Measurements from ENCODE around the gene ABCF2.

The ABCF2 gene

DNA sequence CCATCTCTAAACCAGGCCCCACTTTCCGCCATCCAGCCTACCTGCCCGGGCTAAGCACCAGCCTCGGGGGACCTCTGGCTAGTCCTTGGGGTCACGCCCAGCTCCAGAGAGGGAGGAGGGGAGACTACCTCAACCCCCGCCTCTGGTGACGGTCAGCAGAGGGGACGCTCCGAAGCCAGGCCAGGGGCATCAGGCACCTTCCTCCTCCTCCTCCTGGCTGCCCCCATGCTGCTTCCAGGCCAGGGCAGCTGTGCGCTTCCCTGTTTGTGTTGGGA, 25.5 kb upstream of the ABCF2 start:
- DNase-seq = no peak

- DNase-seq = no peak
Observed at GRCh38 chr7:151251689-151252560, 24.9 kb upstream of the ABCF2 start.

GRCh38 chr7:151251328-151251688, 24.3 kb upstream of the ABCF2 start:
- DNase-seq = no peak

DNA sequence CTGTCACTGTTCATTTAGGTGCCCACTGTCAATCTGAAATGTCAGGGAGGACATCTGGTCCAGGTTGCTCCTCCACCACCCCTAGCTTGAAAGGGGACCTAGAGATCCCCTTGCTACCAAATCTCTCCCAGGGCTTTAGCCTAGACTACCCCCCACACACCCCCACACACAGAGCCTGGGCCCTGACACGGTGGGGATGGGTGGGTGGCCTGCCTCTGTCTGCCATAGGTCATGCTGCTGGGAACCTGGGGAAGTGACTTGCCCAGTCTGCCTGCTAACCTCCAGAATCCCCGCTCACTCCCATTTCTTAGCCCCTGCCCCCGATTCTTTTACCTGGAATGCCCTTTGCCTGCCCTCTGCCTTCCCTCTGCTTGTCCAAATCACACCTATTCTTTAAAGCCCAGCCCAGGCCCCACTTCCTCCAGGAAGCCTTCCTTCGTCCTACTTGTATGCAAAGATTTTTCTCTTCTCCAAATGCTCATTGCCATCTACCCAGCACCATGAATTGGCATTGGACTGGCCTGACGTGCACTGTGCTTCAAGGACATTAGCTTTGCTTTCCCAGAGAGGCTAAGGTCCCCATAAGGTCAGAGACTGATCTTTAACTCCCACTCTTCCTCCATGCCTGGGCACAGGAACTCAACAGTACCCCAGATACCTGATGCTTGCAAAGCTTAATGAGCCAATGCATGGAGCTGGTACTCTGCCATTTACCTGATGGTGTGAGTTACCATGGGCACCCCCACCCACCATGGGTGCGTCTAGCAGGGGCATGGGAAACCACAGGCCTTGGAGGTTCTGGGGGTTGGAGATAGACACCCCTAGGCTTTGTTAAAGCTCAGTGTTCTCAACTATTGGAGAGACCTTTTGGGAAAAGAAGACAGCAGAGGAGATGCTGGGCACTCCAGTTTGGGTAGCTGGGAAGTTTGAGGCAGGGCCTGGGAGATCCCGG, 23.5 kb upstream of the ABCF2 start:
- no peak for DNase-seq

- DNase-seq = no peak
Observed at GRCh38 chr7:151249732-151250072, 22.7 kb upstream of the ABCF2 start.

DNA sequence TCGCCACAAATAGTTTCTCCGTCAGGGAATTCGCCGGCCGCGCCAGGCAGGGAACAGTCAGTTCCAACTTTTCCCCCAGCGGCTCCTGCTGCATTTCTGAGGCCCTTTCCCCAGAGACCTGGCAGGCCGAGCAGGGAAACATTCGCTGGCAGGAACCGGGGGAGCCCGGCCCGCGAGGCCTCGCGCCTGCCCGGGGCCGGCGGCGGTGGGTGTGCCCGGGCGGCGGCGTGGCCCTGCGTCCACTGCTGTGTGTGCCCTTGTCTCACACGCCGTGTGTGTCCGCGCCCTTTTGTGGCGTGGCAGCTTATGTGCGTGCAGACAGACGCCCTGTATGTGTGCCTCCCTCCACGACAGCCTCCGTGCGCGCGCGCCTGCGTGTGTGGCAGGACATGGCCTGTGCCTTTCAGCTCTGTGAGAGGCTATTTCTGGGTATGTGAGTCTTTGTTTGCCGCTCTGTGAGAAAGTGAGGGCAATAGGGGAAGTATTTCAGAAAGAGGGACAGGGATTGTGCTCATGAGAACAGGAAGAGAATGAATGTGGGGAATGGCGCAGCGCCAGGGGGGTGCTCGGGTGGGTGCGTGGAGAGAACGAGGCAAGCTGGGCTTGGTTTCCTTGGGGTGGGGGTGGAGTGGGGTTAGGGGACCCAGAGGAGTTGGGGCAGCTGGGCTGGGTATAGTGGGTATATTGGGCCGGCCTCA, 22.2 kb upstream of the ABCF2 start:
- peak; percentile 26 for DNase-seq

GRCh38 chr7:151248346-151249033, 21.5 kb upstream of the ABCF2 start, which contains the start of gene SMARCD3:
TSS of gene SMARCD3 (minus strand) at chr7:151248694. CDS start at chr7:151248562, 132 bp downstream.
- no peak for DNase-seq

DNA sequence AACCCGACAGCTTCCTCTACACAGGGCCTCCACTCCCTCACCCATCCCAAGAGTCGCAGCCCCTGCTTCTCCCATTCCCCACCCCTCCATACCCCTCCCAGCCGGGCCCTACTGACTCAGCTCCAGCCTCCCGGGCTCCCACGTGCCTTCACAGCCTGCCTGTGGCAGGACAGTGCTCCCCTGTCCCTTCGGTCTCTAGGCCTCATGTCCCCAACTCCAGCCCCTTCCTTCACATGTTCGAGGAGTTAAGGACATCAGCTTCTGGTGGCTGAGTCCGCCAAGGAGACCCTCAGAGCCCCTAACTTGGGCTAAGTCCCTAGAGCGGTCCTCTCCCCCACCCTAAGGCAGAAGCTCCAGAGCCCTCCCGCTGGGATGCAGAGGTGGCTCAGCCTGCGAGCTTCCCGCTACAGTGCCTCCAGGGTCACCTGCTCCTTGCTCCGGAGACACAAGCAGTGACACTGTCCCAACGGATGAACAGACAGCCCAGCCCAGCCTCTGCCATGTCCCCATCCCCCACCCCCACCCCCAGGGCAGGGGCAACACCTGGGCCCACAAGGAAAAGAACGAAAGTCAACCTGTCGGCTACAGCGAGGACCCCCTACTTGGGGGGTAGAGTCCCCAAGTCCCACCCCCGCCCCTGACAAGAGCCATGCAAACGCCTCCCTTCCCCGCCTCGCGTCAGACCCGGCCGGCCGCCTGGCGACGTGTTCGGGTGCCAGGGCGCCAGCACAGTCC, 20.8 kb upstream of the ABCF2 start:
- DNase-seq = no peak

DNA sequence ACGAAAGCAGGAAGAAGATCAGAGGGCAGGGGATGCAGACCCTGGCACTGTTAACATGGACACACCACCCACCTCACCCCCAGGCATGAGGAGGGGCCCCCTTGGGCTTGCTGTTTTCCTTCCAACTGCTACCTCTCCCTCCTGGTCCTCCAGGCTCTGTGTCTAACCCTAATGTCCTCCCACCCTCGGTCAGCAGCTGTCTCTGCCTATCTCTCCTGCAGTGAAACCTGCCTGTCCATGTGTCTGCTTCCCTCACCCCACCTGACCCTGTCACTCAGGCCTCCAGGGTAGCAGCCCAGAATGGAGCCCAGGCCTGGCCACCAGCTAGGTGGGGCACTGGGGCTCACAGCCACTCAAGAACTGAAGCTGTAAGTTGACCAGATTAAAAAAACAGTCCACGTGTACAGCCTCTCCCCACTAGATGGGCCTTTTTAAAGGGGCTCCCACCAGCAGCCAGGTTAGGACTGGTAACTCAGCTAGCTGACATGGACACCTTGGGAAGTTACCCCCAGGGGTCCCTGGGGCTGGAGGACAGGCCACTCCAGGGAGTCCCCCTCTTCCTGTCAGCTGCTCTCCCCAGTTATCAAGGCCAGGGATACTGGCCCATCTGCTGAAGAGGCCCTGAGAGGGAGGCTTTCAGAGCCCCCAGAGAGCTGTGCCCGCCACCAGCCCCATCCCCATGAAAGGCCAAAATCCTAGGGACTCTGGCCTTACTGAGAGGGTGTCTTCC, 20.0 kb upstream of the ABCF2 start:
- DNase-seq = no peak

DNA sequence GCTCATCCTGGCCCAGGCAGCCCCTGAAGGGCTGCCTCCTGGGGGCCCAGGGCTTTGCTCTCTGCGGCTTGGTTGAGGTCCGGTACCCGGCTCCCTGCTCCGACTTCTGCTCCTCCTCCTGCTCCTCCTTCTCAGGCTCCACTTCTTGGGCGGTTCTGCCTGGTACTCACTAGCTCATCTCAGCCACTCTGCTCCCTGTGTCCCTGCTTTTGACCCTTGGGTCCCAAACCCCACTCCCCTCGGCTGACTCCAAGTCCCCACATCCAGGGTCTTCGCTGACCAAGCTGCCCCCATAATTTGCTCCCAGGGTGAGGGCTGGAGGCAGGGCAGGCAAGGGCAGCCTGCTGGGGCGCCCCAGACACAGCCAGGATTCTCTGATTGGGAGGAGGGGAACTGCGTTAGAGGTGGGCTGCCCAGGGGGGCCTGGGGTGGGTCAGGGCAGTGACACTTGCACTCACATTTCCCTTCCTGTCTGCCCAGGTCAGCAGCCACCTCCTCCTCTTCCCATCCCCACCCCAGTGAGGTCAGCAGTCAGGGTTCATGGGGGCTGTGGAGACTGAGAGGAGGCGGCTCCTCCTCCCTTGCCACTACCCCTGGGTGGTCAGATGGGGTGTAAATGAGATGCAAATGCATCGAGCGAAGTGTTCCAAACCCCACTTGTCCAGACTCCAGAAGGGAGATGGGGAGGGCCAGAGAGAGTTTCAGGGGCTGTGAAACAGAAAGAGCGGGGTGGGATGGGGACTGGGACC, 19.3 kb upstream of the ABCF2 start:
- DNase-seq = no peak

DNA sequence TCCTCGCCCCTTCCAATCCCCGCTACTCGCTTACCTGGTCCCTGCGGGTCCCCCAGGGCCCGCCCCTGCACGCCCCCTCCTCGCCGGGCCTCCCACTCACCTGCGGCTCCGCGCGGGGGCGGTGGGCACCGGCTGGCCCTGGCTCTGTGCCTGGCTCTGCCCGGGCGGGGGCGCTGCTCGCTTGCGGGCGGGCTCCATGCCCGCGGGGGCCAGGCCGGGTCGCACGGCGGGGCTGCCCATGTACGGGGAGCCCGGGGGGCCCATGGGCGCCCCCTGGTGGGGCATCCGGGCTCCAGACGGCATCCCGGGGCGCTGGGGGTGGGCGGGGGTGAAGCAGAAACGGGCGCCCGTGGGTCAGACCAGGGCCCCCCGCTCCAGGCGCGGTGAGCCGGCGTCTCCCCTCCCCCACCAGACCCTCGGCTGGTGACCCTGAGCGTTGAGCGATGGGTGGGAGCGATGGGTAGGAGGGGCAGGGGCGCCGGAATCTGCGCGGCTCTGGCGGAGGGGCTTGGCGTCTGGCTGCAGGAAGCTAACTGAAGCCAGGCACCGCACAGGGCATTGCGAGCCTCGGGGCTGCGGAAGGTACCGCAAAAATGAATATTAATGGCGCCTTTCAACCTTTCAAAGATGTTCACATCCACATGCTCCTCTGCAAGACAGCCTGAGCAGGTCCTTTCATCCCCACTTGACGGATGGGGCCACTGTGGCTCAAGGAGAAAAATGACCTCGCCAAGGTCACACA, 18.5 kb upstream of the ABCF2 start:
- peak; percentile 62 for DNase-seq

DNA sequence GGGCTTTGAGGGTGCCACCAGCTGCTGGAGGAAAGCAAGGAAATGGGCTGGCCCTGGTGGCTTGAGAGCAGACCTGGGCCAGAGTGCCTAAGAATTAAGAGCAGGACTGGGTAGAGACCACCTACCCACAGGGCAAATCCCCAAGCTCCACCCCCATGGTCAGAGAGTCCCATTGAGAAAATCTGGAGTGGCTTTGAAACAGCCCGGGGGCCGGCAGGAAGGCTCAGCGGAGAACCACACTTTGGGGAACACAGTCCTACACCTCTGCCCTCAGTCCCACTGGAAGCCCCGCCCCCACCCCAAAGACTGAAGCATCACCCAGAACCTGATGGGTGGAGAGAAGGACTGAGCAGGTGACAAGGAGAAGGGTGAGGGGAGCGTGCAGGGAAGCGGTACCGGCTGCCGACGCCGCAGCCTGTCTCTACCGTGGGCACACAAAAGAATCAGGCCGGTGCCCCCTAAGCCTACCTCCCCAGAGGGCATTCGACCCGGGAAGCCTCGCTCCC, 17.9 kb upstream of the ABCF2 start:
- DNase-seq = no peak

GRCh38 chr7:151244196-151244840, 17.3 kb upstream of the ABCF2 start:
- peak; percentile 48 for DNase-seq

DNA sequence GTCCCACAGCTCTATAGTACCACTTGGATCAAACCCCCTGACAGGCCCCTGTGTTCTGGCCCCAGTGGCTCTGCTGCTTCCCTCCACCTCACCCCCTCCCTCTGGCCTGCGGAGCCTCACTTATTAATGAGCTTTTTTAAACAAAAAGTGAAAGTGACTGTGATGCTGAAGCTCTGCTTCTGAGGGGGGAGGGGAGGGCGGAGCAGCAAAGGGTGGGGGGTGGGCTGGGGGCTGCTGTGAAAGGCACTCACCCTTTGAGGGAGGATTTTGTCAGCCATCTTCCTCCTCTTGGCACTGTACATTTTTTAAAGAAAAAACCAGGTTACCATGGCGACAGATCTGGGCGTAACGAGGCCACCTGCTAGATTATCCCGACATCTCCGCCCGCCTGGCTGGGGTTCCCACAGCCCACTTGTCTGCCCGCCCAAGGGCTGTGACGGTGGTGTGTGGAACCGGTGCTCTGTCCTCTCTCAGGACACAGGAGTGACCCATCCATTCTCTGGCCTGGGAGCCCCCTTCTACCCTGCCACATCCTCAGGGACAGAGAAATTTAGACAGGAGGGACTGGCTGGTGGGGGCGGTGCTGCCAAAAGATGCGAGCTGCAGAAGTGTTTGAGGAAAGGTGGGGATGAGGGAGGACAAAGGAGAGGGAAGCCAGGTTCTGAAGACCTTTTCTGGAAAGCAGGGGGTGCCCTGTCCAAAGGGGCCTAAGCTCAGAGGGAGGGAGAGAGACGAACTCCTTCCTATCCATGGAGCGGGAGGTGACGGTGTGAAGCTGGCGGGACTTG, 16.6 kb upstream of the ABCF2 start:
- peak; percentile 70 for DNase-seq

- no peak for DNase-seq
Observed at GRCh38 chr7:151243045-151243349, 16.0 kb upstream of the ABCF2 start.

DNA sequence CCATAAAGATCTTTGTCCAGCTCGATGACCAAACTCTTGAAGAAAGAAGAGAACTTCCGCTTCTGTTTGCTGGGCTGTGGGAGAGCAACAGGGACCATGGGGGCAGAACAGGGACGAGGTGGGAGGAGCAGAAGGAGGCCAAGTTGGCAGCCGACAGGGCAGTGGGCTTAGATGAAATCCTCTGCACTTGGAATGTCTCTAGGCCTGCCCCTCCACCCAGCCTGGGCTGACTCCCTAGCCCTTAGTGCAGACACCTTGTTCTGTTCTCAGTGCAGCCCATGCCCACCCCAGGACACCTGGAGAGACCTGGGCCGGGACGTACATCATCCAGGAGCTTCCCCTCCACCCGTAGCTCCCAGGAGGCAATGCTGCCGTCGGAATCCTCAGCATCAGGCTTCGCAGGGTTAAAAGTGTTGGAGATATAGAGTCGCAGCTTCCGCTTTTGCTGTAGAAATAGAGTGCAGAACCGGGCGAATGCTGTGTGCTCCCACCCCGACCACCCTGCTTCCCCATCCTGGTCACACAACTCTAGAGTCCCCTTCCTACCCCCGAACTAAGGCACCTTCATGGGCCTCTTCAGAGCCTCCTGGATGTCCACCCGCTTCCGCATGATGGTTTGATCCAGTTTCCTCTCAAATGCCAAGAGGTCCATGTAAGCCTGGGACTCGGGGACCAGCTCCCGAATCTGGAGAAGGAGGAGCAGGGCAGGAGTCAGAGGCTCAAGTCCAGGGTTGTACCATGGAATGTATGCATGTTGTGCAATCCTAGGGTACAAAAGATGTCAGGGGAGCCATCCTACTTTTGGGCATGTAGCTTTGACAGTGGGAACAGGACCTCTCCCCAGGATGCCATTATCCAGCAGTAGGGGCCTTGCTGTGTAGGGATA, 15.4 kb upstream of the ABCF2 start:
- DNase-seq = no peak

DNA sequence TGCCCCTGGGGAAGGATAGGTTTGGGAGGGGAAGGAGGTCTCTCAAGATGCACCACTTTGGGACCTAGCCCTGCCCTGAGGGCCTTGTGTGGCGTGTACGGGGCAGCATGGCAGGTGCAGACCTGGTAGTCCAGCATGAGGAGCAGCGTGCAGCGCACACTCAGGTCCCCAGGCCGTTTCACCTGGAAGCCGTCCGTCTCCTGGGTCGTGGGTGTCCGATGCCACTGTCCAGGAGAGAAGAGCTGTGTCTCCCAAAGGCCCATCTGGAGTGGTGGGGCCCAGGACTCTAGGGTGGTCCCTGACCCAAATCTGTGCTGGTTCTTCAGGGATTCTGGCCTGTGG, 14.7 kb upstream of the ABCF2 start:
- DNase-seq = no peak

Data from central memory CD4-positive, alpha-beta T cell (primary cell).